GM11168 (cell line): ENCODE measurements around the gene SEMA4C.

Experiments used
- in situ Hi-C: fragments of 300-500 bp; cut with MboI; formaldehyde crosslinking; loops from one replicate; pipeline ENCODE4 v1.12.0; 2022; ENCODE audit warnings: low sequenced_read_pairs; ENCODE audit not compliant: unreplicated experiment

Gene SEMA4C

GRCh38 chr2:96869822-96870625, at the start of gene SEMA4C:
Gene SEMA4C, minus strand, starts transcription at chr2:96870080. Its CDS starts 2,194 bp downstream, at chr2:96867886.
- in situ Hi-C loops = no loop called here

- in situ Hi-C loops = no loop called here
Observed at GRCh38 chr2:96918754-96919550, 49.1 kb upstream of the SEMA4C start.

GRCh38 chr2:96918092-96918753, 48.3 kb upstream of the SEMA4C start:
- in situ Hi-C loops = no loop called here

- in situ Hi-C loops = no loop called here
Observed at GRCh38 chr2:96916646-96917543, 47.0 kb upstream of the SEMA4C start.

- in situ Hi-C loops = no loop called here
Observed at GRCh38 chr2:96916156-96916630, 46.3 kb upstream of the SEMA4C start.

GRCh38 chr2:96914332-96914731, 44.5 kb upstream of the SEMA4C start:
- in situ Hi-C loops = no loop called here

GRCh38 chr2:96913398-96914202, 43.7 kb upstream of the SEMA4C start:
- in situ Hi-C loops = no loop called here

- in situ Hi-C loops = no loop called here
Observed at GRCh38 chr2:96913117-96913397, 43.2 kb upstream of the SEMA4C start.

- in situ Hi-C loops = no loop called here
Observed at GRCh38 chr2:96912346-96913116, 42.7 kb upstream of the SEMA4C start.

GRCh38 chr2:96909611-96910021, 39.7 kb upstream of the SEMA4C start:
- in situ Hi-C loops = no loop called here

- in situ Hi-C loops = no loop called here
Observed at GRCh38 chr2:96907115-96908041, 37.5 kb upstream of the SEMA4C start.

- in situ Hi-C loops = no loop called here
Observed at GRCh38 chr2:96906729-96907114, 36.8 kb upstream of the SEMA4C start.

- in situ Hi-C loops = no loop called here
Observed at GRCh38 chr2:96903815-96904214, 33.9 kb upstream of the SEMA4C start.

- in situ Hi-C loops = no loop called here
Observed at GRCh38 chr2:96903318-96903717, 33.4 kb upstream of the SEMA4C start.

GRCh38 chr2:96900237-96900636, 30.4 kb upstream of the SEMA4C start:
- in situ Hi-C loops = no loop called here

- in situ Hi-C loops = no loop called here
Observed at GRCh38 chr2:96899413-96899741, 29.5 kb upstream of the SEMA4C start.

GRCh38 chr2:96898641-96899412, 28.9 kb upstream of the SEMA4C start:
- in situ Hi-C loops = no loop called here
